Sigmoid colon (tissue), 7 donors: ENCODE data around the gene GPRC5B. TPM values are rescaled to one million over a fixed set of nuclear protein-coding genes. Genes with fewer than 3 reads are reported as not detected.

Experiments
- DNase-seq: peaks from one replicate; pipeline ENCODE4 v3.0.0-alpha.2; 2019
- H3K27ac ChIP-seq, 4 donors: fragments of 200-600 bp; sonication (generic); one replicate each; pipeline ENCODE4 v1.5.1; 2016 to 2019; ENCODE audit warnings: mild to moderate bottlenecking in 1 of 4
- H3K27me3 ChIP-seq, 3 donors: fragments of 200-600 bp; sonication (generic); one replicate each; pipeline ENCODE4 v1.5.1; 2019; ENCODE audit warnings: mild to moderate bottlenecking in 1 of 3
- H3K36me3 ChIP-seq, 4 donors: fragments of 200-600 bp; sonication (generic); one replicate each; pipeline ENCODE4 v1.5.1; 2016 to 2019
- H3K4me1 ChIP-seq, 4 donors: fragments of 200-600 bp; sonication (generic); one replicate each; pipeline ENCODE4 v1.5.1; 2017 to 2019
- H3K4me3 ChIP-seq, 4 donors: fragments of 200-600 bp; sonication (generic); one replicate each; pipeline ENCODE4 v1.5.1; 2017 to 2019; ENCODE audit warnings: mild to moderate bottlenecking in 2 of 4, moderate library complexity in 1 of 4
- H3K9me3 ChIP-seq, 4 donors: fragments of 200-600 bp in 3 of 4; sonication (generic) in 3 of 4; one replicate each; pipeline versions ENCODE4 v1.5.1 to v1.6.1; 2013 to 2019
- EP300 ChIP-seq, 4 donors: sonication (generic); formaldehyde crosslinking; IDR thresholded peaks; one replicate each; pipeline ENCODE4 v1.6.1; 2017; ENCODE audit warnings: antibody characterized with exemption in 4 of 4
- POLR2A ChIP-seq, 2 donors: fragments of 450-650 bp; IDR thresholded peaks; one replicate each; pipeline ENCODE4 v1.6.1; 2016; ENCODE audit warnings: antibody characterized with exemption in 2 of 2, mild to moderate bottlenecking in 2 of 2, moderate library complexity in 2 of 2
- POLR2AphosphoS5 ChIP-seq, 4 donors: sonication (generic); formaldehyde crosslinking; IDR thresholded peaks; one replicate each; pipeline ENCODE4 v1.6.1; 2017; ENCODE audit warnings: antibody characterized with exemption in 4 of 4
- WGBS, 2 donors: extraction: QIAGEN DNeasy Blood & Tissue Kit; methylation state at CpG; one replicate each; pipeline ENCODE4 v1.1.7; 2013; 5-methylcytosine and 5-hydroxymethylcytosine counted together
- intact Hi-C: fragments of 100-400 bp; cut with DNase I; formaldehyde crosslinking; loops from one replicate; pipeline ENCODE4 v1.15.1; 2023
- polyA plus RNA-seq, 3 donors: library from polyadenylated mRNA; stranded (reverse); fragments of 200-250 nt; gene quantifications; one replicate each; pipeline ENCODE4 v1.2.3, GENCODE V29; 2013
- total RNA-seq, 4 donors: library from RNA; depleted of rRNA; stranded (reverse); fragments of >200 nt; gene quantifications; one replicate each; pipeline ENCODE4 v1.1.0, GENCODE V29; 2016
- TF ChIP-seq, protein P1 (sequence below), 4 experiments: fragments of 450-650 bp in 3 of 4; fragments of 200-600 bp in 1 of 4; IDR thresholded peaks; one replicate each; pipeline ENCODE4 v1.5.1; 2016 to 2019; ENCODE audit warnings: antibody characterized with exemption in 4 of 4, mild to moderate bottlenecking in 3 of 4, moderate library complexity in 2 of 4
- donor health status: healthy with polysubstance abuse.
- donor health status: Bipolar disorder and iron deficiency.
- donor health status: healthy.

Gene GPRC5B
- total and polyA plus RNA-seq, 7 donors = 1.6 to 20.6 (median 8.4) TPM

DNA sequence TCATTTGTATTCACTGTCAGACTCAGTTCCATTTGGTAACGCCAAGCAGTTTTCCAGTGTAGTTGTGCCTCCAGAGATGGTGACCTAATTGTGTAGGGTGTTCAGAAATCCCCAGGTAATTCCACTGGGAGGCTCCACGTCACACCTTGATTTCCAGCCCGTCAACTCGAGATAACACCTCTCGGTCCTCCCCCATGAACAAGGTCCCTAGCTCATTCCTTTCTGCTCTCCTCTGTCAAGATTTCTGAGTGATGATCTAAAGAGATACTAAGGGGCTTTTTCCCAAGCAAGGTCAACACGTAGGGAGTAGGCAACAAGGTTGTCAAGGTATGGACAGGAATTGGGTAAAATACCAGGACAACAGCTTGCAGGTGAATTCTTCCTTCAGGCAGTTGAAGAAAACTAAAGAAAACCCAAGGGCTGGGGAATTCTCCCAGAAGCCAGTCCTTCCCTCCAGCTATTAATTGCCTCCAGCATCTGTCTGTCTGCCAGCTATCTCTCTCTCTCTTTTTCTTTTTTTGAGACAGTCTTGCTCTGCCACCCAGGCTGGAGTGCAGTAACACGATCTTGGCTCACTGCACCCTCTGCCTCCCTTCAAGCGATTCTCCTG, 31.4 kb downstream of the GPRC5B start:
- intact Hi-C loops = no loop called here
- H3K27ac ChIP-seq = no peak overlapping the region
- H3K9me3 ChIP-seq = no peaks in the 10 kb centered on the region
- no peaks in the 10 kb centered on the region for H3K36me3 ChIP-seq
- no peak overlapping the region for H3K4me3 ChIP-seq
- H3K4me1 ChIP-seq = no peaks in the 10 kb centered on the region
- no peak for TF ChIP-seq EP300 (IDR thresholded peaks at IDR 0.05)
- TF ChIP-seq POLR2A (IDR thresholded peaks at IDR 0.05) = no peak
- TF ChIP-seq POLR2AphosphoS5 (IDR thresholded peaks at IDR 0.05) = no peak
- TF ChIP-seq, protein P1, sequence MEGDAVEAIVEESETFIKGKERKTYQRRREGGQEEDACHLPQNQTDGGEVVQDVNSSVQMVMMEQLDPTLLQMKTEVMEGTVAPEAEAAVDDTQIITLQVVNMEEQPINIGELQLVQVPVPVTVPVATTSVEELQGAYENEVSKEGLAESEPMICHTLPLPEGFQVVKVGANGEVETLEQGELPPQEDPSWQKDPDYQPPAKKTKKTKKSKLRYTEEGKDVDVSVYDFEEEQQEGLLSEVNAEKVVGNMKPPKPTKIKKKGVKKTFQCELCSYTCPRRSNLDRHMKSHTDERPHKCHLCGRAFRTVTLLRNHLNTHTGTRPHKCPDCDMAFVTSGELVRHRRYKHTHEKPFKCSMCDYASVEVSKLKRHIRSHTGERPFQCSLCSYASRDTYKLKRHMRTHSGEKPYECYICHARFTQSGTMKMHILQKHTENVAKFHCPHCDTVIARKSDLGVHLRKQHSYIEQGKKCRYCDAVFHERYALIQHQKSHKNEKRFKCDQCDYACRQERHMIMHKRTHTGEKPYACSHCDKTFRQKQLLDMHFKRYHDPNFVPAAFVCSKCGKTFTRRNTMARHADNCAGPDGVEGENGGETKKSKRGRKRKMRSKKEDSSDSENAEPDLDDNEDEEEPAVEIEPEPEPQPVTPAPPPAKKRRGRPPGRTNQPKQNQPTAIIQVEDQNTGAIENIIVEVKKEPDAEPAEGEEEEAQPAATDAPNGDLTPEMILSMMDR (IDR thresholded peaks at IDR 0.05) = no peak
- DNase-seq = no peak
- H3K27me3 ChIP-seq = no peaks in the 10 kb centered on the region
- 88 to 92% methylated on average over 8 of the region's 8 CpGs for WGBS, 2 donors

DNA sequence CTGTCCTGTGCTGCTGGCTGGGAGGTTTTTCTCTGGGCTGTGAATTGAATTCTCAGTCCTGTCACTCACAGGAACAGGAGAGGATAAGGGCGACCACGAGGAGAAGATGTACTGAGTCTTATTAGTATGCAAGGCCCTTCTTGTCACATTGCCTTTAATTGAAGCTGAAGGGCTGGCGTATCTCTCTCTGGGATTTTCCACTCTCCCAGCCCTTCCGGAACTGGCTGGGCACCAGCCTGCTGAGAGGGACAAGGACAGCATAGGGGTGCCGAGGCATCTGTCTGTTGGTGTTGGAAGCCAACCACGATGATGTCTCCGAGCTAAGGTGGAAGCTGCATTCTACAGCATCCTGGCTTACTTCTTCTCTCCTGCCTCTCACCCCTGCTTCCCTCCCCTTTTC, 33.2 kb downstream of the GPRC5B start:
- Histone ChIP-seq H3K27ac (no peak overlapping the region), H3K27me3 (no peaks in the 10 kb centered on the region), H3K9me3 (no peaks in the 10 kb centered on the region), H3K4me1 (no peaks in the 10 kb centered on the region), H3K4me3 (no peak overlapping the region), H3K36me3 (no peaks in the 10 kb centered on the region)
- intact Hi-C loops = no loop called here
- TF ChIP-seq POLR2AphosphoS5 (IDR thresholded peaks at IDR 0.05) = no peak
- TF ChIP-seq, protein P1 (IDR thresholded peaks at IDR 0.05) = no peak
- TF ChIP-seq EP300 (IDR thresholded peaks at IDR 0.05) = no peak
- no peak for TF ChIP-seq POLR2A (IDR thresholded peaks at IDR 0.05)
- peak; percentile 39 for DNase-seq
- 90 to 93% methylated on average over 7 of the region's 7 CpGs for WGBS, 2 donors

DNA sequence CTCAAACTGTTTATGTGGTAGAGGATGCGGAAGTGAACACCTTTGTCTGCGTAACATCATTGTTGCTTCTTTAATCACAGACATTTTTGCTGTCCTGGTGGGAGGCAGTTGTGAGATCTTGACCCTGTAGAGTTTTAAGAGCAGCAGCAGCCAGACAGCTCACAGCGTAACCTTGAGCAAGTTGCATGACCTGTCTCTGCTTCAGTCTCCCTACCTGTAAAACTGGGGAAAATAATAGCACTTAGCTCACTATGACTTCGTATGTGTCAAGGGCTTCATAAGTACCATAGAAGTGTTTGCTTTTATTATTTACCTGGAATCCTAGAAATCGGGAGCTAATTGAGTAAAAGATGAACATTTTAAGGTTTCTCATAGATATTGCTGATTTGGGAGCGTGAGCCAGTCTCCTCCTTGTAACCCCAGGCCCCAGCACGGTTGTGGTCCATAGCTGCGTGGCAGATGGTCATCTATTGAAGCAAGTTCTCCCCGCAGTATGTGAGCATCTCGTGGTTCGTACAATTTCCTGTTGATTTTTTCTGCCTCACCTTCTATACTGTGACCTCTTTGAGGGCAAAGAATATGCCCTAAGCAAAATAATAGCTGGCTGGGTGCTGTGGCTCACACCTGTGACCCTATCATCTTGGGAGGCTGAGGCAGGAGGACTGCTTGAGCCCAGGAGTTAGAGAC, 34.4 kb downstream of the GPRC5B start:
- intact Hi-C loops = no loop called here
- DNase-seq = peak; percentile 13
- H3K27me3 ChIP-seq = no peaks in the 10 kb centered on the region
- TF ChIP-seq POLR2A (IDR thresholded peaks at IDR 0.05) (no peak), POLR2AphosphoS5 (IDR thresholded peaks at IDR 0.05) (no peak), EP300 (IDR thresholded peaks at IDR 0.05) (no peak)
- TF ChIP-seq, protein P1 (IDR thresholded peaks at IDR 0.05) = no peak
- H3K4me3 ChIP-seq = no peak overlapping the region
- WGBS, 2 donors = 91 to 93% methylated on average over 11 of the region's 11 CpGs
- H3K9me3 ChIP-seq = no peaks in the 10 kb centered on the region
- no peak overlapping the region for H3K27ac ChIP-seq
- H3K4me1 ChIP-seq = peaks cover 0 to 5% (median 4%) of the 10 kb centered on the region in 4 donors
- H3K36me3 ChIP-seq = no peaks in the 10 kb centered on the region

DNA sequence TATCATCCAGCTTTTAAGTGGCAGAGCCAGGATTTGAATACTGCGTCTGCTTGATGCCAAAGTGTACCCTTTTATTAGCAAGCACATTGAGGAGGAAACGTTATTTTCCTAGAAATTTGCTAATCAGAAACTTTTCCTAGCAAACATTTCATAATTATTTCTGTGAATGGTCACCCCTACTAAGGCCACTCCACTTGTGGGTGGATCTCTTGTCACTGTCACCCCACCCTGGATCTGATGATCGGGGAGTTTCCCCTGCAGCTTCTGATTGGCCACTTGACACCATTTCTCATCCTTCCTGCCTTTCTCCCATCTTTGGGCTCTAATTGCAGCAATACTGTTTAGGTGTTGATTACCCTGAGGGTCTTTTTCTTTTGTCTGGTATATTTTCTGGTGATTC, 35.9 kb downstream of the GPRC5B start:
- peaks cover 0 to 8% (median 5%) of the 10 kb centered on the region in 4 donors for H3K4me1 ChIP-seq
- WGBS, 2 donors = 92 to 96% methylated on average over 3 of the region's 3 CpGs

More for the DNA sequence above, 35.9 kb downstream of the GPRC5B start:
- no peaks in the 10 kb centered on the region for H3K36me3 ChIP-seq
- intact Hi-C loops = no loop called here
- H3K9me3 ChIP-seq = no peaks in the 10 kb centered on the region
- no peak for DNase-seq
- TF ChIP-seq POLR2A (IDR thresholded peaks at IDR 0.05) = no peak
- TF ChIP-seq, protein P1 (IDR thresholded peaks at IDR 0.05) = no peak
- no peak for TF ChIP-seq EP300 (IDR thresholded peaks at IDR 0.05)
- no peak for TF ChIP-seq POLR2AphosphoS5 (IDR thresholded peaks at IDR 0.05)
- no peaks in the 10 kb centered on the region for H3K27me3 ChIP-seq
- H3K4me3 ChIP-seq = no peak overlapping the region
- H3K27ac ChIP-seq = no peak overlapping the region
